Hematopoietic multipotent progenitor cell treated with erythropoietin and hydrocortisone succinate and interleukin-3 and kit ligand, for 15 days (in vitro differentiated cells): ENCODE data around the gene INPP5F.
A peak's percentile ranks its signal among the peaks of the same experiment; 100 is the strongest.

Experiments used
- DNase-seq: peaks from one replicate; pipeline ENCODE4 v3.0.0-alpha.2; 2015; ENCODE audit warnings: low spot score

The INPP5F gene

DNA sequence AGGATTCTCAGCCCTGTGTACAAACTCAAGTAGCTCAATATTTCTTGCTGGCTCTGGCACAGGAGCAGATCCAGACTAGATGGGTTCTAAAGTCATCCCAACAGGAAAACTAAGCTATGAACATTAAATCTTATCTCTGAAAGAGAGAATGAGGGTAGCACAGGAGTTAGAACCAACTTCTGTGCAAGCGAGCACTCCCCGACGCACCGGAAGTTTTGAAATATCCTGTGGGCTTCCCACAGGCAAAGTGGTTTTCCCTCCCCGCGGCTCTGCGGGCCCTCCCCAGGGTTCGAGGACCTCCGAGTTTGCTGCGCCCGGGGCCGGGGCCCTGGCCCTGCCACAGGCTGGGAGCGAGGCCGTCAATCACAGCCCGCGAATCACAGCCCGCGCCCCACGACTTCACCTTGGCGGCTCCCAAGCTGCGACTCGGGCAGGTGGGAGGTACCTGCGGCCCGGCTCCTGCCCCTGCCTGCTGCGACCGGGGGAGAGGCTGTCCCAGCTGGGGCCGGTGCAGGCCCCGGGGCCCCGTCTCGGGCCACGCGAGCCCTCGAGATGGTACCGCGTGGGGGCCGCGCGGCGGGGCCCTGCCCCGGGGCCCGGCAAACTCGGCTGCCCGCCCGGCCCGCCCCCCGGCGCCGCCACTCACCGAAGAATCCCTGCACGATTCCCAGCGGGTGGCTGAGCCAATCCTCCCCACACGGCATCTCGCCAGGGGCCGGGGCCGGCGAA, 146.2 kb downstream of the INPP5F start:
- DNase-seq: no peak

DNA sequence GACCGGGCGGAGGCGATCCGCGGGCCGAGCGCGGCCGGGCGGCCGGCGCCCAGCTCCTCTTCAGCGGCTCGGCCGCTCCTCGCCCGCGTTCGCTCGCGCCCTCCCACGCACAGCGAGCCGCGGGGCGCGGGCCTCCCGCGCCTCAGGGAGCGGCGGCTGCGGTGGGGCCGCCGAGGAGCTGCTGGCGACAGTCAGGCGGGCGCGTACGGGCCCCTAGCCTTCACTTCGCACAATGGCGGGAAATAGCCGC, 146.7 kb downstream of the INPP5F start, which contains the start of gene MCMBP:
Gene MCMBP (minus strand): TSS at position 234 of the 250 bp plus-strand sequence. CDS start 259 bp downstream, outside the sequence.
- DNase-seq: no peak

DNA sequence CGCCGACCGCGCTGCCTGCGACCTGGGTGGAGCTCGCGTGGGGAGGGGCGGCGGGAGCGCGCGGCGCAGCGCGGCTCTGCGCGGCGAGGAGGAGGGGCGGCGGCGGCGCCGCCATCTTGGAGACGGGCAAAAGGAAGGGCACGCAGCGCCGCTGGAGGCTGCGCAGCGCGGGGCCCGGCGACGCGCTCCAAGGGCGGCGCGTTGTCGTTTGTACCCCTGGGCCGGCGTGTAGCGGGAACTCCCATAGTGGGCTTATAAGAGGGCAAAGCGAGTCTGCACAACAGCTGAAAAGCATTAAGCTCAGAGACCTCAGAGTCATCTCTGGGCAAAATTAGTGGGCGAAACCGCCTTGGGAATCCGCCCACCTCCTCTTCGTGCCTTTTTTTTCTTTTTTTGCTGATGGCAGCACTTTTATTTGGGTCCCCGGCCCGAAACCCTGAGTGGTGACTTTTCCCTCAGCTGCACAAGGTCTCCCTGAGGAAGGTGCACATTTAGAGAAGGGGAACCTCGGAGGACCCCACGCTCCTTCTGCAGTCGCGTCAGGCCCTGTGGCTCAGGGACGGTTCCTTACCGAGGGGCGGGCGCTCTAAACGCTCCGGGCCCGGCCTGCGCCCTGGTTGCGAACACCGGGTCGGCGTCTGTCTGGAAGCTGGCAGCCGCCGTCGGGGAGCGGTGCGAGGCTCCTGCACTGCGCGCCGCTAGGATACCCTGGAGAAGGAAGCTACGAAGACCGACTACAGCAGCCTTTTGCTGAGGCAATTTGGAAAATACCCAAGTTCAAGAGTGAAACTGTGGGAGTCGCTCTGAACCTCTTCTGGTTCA, 147.2 kb downstream of the INPP5F start:
- DNase-seq: peak; percentile 84

DNA sequence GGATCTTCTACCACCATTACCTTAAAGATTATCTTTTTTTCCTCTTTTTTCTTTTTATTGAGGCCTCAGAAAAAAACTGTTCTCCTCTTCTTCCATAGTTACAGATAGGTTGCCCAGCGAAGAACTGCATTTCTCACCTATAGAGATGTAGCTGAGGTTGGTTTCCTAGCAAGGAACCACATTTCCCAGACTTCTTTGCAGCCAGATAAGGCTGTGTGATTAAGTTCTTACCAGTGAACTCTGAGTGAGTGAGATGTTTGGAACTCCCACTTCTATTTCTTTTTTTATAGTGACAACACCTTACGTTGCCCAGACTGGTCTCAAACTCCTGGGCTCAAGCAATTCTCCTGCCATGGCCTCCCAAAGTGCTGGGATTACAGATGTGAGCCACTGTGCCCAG, 152.7 kb downstream of the INPP5F start:
- no peak for DNase-seq
